ENCODE data around the gene RNASE11. TPM values are rescaled to one million over a fixed set of nuclear protein-coding genes. Genes with fewer than 3 reads are reported as not detected.

The RNASE11 gene
- total and polyA plus RNA-seq, 2 donors (not counting 3 experiments of a cell fraction or from before 2014, with no cell fraction given), result not detected

DNA sequence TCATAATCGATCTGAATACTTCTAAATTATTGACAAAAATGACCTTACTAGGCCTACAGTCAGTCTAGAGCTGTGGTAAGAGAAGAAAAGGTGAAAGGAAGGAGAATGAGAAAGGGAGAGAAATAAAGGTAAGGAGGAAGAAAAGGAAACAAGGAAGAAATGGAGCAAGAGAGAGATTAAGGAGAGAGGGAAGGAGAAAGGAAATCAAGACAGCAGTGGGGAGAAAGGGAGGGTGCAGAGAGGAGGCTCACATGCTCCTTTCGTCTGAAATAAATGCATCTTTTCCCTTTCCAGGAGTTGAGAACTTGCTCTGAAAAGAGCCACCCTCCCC is 30.6 kb downstream of the RNASE11 start:
- Histone ChIP-seq H3K27me3 (ENCODE audit: control insufficient read depth in 2 of 2, insufficient read depth in 2 of 2, low read length in 2 of 2) (peaks cover 1 to 7% of the 10 kb centered on the region in 2 experiments), H3K4me1 (ENCODE audit: control insufficient read depth, extremely low read depth, insufficient read depth, low read length) (no peaks in the 10 kb centered on the region), H3K4me3 (replicated peaks in 1 of 3; ENCODE audit: insufficient read depth in 1 of 3, low read depth in 1 of 3, low read length in 3 of 3) (no peak overlapping the region), H3K9me1 (replicated peaks; ENCODE audit: control insufficient read depth, extremely low read depth, insufficient read depth, low read length) (no peaks in the 10 kb centered on the region), H3K36me3 (ENCODE audit: control insufficient read depth in 2 of 2, extremely low read depth in 1 of 2, insufficient read depth in 2 of 2, low read length in 2 of 2) (no peaks in the 10 kb centered on the region), H3K79me2 (ENCODE audit: control insufficient read depth, insufficient read depth, low read length) (no peaks in the 10 kb centered on the region), H3K9ac (replicated peaks; ENCODE audit: extremely low read depth, insufficient read depth, low read length) (no peak overlapping the region), H3K27ac (ENCODE audit: insufficient read depth, low read depth, low read length) (no peak overlapping the region), H4K20me1 (replicated peaks; ENCODE audit: control insufficient read depth, extremely low read depth, insufficient read depth, low read length) (no peaks in the 10 kb centered on the region), H2AFZ (ENCODE audit: low read depth, low read length) (no peak overlapping the region), H3K4me2 (ENCODE audit: insufficient read depth, low read length) (no peak overlapping the region), H3K9me3 (replicated peaks; ENCODE audit: control insufficient read depth, insufficient read depth, low read length) (no peaks in the 10 kb centered on the region)
- dilution Hi-C loops (cut with MboI; ENCODE audit: extremely low pct_ligation_motif_present, low sequenced_read_pairs) (no loop called here), intact Hi-C loops (cut with micrococcal nuclease) (no loop called here)
- DNase-seq (ENCODE audit: low read depth, low spot score) (no peak), FAIRE-seq (no peak)
- ChIA-PET POLR2A (no interaction called here), CTCF (no interaction called here)
- no peak for TF ChIP-seq MAX (IDR thresholded peaks at IDR 0.05; ENCODE audit: insufficient read depth, insufficient read length)
- TF ChIP-seq POLR2A (IDR thresholded peaks at IDR 0.05; ENCODE audit: low read depth, low read length), result no peak
- no peak for TF ChIP-seq EZH2 (IDR thresholded peaks at IDR 0.05; ENCODE audit: borderline replicate concordance, low read depth, low read length, severe bottlenecking)
- no peak for TF ChIP-seq JUN (IDR thresholded peaks at IDR 0.05; ENCODE audit: borderline replicate concordance, insufficient read depth, insufficient read length, low read depth)
- TF ChIP-seq POLR2AphosphoS5 (IDR thresholded peaks at IDR 0.05; ENCODE audit: insufficient read depth, low read depth, low read length), result no peak
- TF ChIP-seq GATA2 (IDR thresholded peaks at IDR 0.05; ENCODE audit: insufficient read depth, insufficient read length, low read depth, low read length), result no peak
- TF ChIP-seq FOS (IDR thresholded peaks at IDR 0.05; ENCODE audit: borderline replicate concordance, insufficient read depth, low read length), result no peak
- TF ChIP-seq, protein P1, sequence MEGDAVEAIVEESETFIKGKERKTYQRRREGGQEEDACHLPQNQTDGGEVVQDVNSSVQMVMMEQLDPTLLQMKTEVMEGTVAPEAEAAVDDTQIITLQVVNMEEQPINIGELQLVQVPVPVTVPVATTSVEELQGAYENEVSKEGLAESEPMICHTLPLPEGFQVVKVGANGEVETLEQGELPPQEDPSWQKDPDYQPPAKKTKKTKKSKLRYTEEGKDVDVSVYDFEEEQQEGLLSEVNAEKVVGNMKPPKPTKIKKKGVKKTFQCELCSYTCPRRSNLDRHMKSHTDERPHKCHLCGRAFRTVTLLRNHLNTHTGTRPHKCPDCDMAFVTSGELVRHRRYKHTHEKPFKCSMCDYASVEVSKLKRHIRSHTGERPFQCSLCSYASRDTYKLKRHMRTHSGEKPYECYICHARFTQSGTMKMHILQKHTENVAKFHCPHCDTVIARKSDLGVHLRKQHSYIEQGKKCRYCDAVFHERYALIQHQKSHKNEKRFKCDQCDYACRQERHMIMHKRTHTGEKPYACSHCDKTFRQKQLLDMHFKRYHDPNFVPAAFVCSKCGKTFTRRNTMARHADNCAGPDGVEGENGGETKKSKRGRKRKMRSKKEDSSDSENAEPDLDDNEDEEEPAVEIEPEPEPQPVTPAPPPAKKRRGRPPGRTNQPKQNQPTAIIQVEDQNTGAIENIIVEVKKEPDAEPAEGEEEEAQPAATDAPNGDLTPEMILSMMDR (IDR thresholded peaks at IDR 0.05; ENCODE audit: extremely low read depth in 1 of 2, insufficient read depth in 1 of 2, low read depth in 1 of 2, low read length in 2 of 2), result no peak
- no peak for TF ChIP-seq MYC (IDR thresholded peaks at IDR 0.05; ENCODE audit: low read depth, low read length)
- BruUV-seq (replicated peaks), result no TSS peak
